Thymus (tissue), 11 donors: Measurements from ENCODE around the gene PARM1. TPM values are rescaled to one million over a fixed set of nuclear protein-coding genes. Genes with fewer than 3 reads are reported as not detected.

ENCODE experiments used
- DNase-seq, 9 donors: peaks; one replicate each; pipeline ENCODE4 v3.0.0-alpha.2; 2013; ENCODE audit warnings: low spot score in 9 of 9, low read depth in 6 of 9, missing footprints in 1 of 9
- H3K27ac ChIP-seq, 2 donors: one replicate each; pipeline ENCODE4 v1.5.1; 2013; ENCODE audit warnings: control low read depth in 1 of 2, low read depth in 1 of 2, low read length in 1 of 2, mild to moderate bottlenecking in 1 of 2, moderate library complexity in 1 of 2
- H3K27me3 ChIP-seq, 2 donors: one replicate each; pipeline ENCODE4 v1.5.1; 2013; ENCODE audit warnings: low read length in 1 of 2; ENCODE audit not compliant: control insufficient read depth in 2 of 2, insufficient read depth in 1 of 2
- H3K36me3 ChIP-seq, 2 donors: one replicate each; pipeline ENCODE4 v1.5.1; 2013; ENCODE audit warnings: low read length in 1 of 2, mild to moderate bottlenecking in 1 of 2, moderate library complexity in 1 of 2; ENCODE audit not compliant: control insufficient read depth in 2 of 2, insufficient read depth in 2 of 2
- H3K4me1 ChIP-seq, 2 donors: one replicate each; pipeline ENCODE4 v1.5.1; 2013; ENCODE audit warnings: low read length in 2 of 2; ENCODE audit not compliant: control insufficient read depth in 2 of 2, insufficient read depth in 2 of 2
- H3K4me3 ChIP-seq, 2 donors: one replicate each; pipeline ENCODE4 v1.5.1; 2013; ENCODE audit warnings: low read length in 2 of 2, control low read depth in 1 of 2, mild to moderate bottlenecking in 1 of 2
- H3K9me3 ChIP-seq, 2 donors: one replicate each; pipeline ENCODE4 v1.5.1; 2013; ENCODE audit warnings: low read length in 1 of 2, mild to moderate bottlenecking in 1 of 2; ENCODE audit not compliant: control insufficient read depth in 2 of 2, insufficient read depth in 1 of 2
- WGBS: extraction: QIAGEN DNeasy Blood & Tissue Kit; methylation state at CpG from one replicate; pipeline ENCODE4 v1.1.7; 2013; 5-methylcytosine and 5-hydroxymethylcytosine counted together
- polyA plus RNA-seq: library from polyadenylated mRNA; stranded (reverse); fragments of 200-250 nt; gene quantifications from one replicate; pipeline ENCODE4 v1.2.3, GENCODE V29; 2013
- total RNA-seq: library from RNA; stranded (reverse); fragments of 120-200 nt; gene quantifications from one replicate; pipeline ENCODE4 v1.2.4, GENCODE V29; 2013
- donor health status: healthy.

The PARM1 gene
- total and polyA plus RNA-seq, 2 donors = 19.9 to 27.2 TPM

GRCh38 chr4:75089206-75089605, 156.3 kb downstream of the PARM1 start:
- no peaks in the 10 kb centered on the region for H3K27me3 ChIP-seq
- H3K36me3 ChIP-seq = no peaks in the 10 kb centered on the region
- H3K4me3 ChIP-seq = no peak overlapping the region
- H3K27ac ChIP-seq = no peak overlapping the region
- DNase-seq = no peak
- no peaks in the 10 kb centered on the region for H3K4me1 ChIP-seq
- no peaks in the 10 kb centered on the region for H3K9me3 ChIP-seq
- WGBS = 97% methylated on average over 4 of the region's 4 CpGs

GRCh38 chr4:75099321-75099720, 166.4 kb downstream of the PARM1 start:
- H3K4me1 ChIP-seq = no peaks in the 10 kb centered on the region
- no peak for DNase-seq
- no peaks in the 10 kb centered on the region for H3K36me3 ChIP-seq
- peaks cover 2 to 13% of the 10 kb centered on the region in 2 donors for H3K9me3 ChIP-seq
- no peak overlapping the region for H3K4me3 ChIP-seq
- H3K27ac ChIP-seq = no peak overlapping the region
- 83% methylated on average over 3 of the region's 3 CpGs for WGBS
- H3K27me3 ChIP-seq = no peaks in the 10 kb centered on the region

Other genes starting within 250 kb of the PARM1 start
- 0.42 TPM for gene BTC, start 138.6 kb upstream of the PARM1 start, total RNA-seq
- 1.0 TPM for gene BTC, start 138.6 kb upstream of the PARM1 start, polyA plus RNA-seq